Fibroblast of the aortic adventitia (primary cell): ENCODE results near the gene MANBA. TPM values are rescaled to one million over a fixed set of nuclear protein-coding genes. Genes with fewer than 3 reads are reported as not detected.

Source experiments
- DNase-seq: peaks from one replicate; pipeline ENCODE4 v3.0.0-alpha.2; 2010; ENCODE audit warnings: low read depth
- H3K4me3 ChIP-seq: 2 replicates; pipeline ENCODE4 v1.5.1; 2011; ENCODE audit warnings: low read depth, mild to moderate bottlenecking, control low read depth, low read length, moderate library complexity
- total RNA-seq: library from RNA; depleted of rRNA; stranded (reverse); fragments of >200 nt; gene quantifications from 2 replicates; pipeline ENCODE4 v1.2.3, GENCODE V29; 2012; ENCODE audit warnings: low replicate concordance
- TF ChIP-seq, protein P1 (sequence below): IDR thresholded peaks from 2 replicates; pipeline ENCODE4 v1.5.1; 2011; ENCODE audit warnings: mild to moderate bottlenecking, low read length, control low read depth, inconsistent platforms; ENCODE audit not compliant: insufficient read depth

The MANBA gene
- total RNA-seq, 1 donor, result 32.1 TPM

DNA sequence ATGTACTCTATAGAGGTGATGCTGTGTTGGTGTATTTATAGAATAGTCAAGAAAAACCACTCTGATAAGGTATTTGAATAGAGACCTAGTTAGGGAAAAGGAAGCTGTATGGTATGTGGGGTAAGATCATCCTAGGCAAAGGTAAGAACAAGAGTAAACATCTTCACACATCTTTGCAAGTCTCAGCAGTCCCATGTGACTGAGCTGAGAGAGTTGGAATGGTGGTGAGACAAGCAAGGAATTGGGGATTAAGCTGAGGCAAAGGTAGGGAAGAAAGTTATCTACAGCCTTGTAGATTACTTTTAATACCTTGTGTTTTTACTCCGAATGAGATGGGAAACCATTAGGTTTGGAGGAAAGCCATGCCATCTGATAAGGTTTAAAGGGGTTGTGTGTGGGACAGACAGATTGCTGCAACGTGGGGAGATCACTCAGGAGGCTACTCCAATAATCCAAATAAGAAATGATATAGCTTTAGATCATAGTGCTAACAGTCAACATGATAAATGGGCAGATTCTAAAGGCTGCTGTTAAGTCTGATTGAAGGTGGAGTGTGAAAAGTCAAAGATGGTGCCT is 31.7 kb upstream of the MANBA start:
- no peak for DNase-seq
- TF ChIP-seq, protein P1, sequence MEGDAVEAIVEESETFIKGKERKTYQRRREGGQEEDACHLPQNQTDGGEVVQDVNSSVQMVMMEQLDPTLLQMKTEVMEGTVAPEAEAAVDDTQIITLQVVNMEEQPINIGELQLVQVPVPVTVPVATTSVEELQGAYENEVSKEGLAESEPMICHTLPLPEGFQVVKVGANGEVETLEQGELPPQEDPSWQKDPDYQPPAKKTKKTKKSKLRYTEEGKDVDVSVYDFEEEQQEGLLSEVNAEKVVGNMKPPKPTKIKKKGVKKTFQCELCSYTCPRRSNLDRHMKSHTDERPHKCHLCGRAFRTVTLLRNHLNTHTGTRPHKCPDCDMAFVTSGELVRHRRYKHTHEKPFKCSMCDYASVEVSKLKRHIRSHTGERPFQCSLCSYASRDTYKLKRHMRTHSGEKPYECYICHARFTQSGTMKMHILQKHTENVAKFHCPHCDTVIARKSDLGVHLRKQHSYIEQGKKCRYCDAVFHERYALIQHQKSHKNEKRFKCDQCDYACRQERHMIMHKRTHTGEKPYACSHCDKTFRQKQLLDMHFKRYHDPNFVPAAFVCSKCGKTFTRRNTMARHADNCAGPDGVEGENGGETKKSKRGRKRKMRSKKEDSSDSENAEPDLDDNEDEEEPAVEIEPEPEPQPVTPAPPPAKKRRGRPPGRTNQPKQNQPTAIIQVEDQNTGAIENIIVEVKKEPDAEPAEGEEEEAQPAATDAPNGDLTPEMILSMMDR, result no peak
- no peak overlapping the region for H3K4me3 ChIP-seq

DNA sequence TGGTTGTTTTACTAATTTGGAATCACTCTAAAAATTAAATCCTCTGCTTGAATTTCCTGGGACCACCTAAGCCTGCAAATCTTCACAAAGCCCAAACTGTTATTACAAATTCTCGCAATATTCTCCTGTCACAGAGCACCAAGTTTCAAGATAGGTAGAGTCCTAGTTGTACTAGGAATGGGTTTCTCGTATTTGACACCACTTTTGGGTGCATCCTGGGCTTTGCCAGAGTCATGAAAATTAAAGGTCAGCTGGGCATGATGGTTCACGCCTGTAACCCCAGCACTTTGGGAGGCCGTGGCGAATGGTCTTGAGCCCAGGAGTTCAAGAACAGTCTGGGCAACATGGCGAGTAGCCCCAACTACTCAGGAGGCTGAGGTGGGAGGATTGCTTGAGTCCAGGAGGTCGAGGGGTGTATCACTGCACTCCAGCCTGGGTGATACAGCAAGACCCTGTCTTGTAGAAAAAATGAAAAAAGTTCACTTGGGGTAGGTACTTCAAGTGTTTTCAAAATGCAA is 30.6 kb upstream of the MANBA start:
- TF ChIP-seq, protein P1, result no peak
- DNase-seq, result no peak
- no peak overlapping the region for H3K4me3 ChIP-seq

DNA sequence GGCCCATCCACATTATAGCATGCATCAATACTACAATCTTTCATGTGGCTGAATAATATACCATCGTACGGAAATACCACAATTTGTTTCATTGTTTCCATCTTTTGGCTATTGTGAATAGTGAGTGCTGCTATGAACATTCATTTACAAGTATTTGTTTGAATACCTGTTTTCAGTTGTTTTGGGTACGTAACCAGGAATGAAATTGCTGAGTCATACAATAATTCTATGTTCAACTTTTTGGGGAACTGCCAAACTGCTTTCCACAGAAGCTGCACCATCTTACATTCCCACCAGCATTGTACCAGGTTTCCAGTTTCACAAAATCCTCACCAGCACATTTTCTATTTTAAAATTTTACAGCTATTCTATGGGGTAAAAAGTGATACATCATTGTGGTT is 28.5 kb upstream of the MANBA start:
- TF ChIP-seq, protein P1, result no peak
- no peak overlapping the region for H3K4me3 ChIP-seq
- DNase-seq, result peak; percentile 68

DNA sequence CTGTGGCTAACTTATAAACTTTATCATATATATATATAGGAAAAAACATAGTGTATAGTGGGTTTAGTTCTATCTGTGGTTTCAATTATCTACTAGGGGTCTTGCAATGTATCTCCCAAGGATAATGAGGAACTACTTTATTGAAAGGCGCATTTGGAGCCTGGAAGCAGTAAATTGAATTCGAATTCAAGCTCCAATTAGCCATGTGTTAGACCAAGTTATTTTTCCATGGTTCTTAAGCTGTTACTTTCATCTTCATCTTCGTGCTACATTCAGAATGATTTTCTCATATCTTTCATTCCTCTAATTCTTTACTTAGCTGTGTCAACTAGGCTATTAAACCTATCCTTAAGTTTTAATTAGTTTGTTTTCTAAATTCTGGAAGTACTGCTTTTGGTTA is 27.2 kb upstream of the MANBA start:
- DNase-seq, result no peak
- TF ChIP-seq, protein P1, result no peak
- H3K4me3 ChIP-seq, result no peak overlapping the region

DNA sequence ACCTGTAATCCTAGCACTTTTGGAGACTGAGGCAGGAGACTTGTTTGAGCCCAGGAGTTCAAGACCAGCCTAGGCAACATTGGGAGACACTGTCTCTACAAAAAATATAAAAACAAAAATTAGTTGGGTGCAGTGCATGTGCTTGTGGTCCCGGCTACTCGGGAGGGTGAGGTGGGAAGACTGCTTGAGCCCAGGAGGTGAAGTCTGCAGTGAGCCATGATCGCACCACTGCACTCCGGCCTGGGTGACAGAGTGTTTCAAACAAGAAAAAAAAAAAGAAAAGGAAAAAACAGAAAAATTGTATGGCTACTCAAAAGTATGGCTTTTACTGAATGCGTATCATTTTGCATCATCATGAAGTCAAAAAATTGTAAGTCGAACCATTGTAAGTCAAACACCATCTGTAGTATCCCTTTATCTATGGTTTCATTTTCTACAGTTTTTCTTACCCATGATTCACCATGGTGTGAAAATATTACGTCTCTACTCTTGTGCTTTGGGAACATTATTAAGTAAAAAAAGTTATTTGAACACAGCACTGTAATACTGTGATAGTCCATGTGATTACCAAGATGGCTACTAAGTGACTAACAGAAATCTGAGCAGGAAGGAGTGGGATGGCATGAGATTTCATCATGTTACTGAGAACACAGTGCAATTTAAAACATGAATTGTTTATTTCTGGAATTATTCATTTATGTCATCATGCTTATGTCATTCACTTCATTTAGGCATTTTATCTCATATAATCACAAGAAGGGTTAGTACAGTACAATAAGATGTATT is 26.5 kb upstream of the MANBA start:
- H3K4me3 ChIP-seq, result no peak overlapping the region
- DNase-seq, result peak; percentile 76
- TF ChIP-seq, protein P1, result no peak

DNA sequence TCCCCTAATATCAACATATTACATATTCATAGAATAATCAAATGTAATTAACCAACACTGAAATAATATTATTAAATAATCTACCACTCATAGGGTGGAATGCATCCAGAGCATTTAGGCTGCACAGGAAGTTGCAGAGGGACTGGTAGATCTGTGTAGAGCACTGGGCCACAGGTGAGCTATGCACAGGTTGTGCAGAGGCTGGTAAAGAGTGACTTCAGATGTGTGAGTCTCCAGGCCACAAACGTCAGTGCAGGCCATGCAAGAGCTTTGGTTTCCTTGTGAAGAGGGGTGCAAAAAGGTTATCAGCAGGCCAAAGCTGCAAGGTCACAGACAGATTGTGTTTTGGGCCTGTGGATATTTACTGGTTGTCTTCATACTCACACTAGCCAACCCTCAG is 25.5 kb upstream of the MANBA start:
- TF ChIP-seq, protein P1, result no peak
- no peak overlapping the region for H3K4me3 ChIP-seq
- DNase-seq, result no peak

DNA sequence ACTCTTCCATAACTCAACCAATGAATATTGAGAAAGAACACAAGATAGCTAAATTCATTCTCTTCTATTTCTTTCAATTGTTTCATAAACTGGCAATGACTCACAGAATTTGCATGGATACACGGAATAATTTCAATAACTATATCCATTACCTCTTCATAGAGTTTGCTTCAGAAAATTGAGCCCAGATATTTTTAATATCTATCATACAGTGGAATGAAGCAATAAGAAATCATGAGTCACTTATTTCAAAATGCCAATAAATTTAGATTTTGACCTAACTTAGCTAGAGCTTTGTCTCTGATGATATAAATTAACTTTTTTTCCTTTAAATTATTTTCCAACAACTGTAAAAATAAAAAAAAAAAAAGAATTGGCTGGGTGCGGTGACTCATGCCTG is 22.2 kb upstream of the MANBA start:
- DNase-seq, result peak; percentile 19
- TF ChIP-seq, protein P1, result no peak
- H3K4me3 ChIP-seq, result no peak overlapping the region
